HG02884 (cell line): ENCODE measurements around the gene HS6ST1.
"Not testable (repeated sequence)": the region's sequence is repeated elsewhere in the genome, so short reads cannot be mapped to it uniquely, and the experiment has no call there.

Source experiments
- ATAC-seq: cut with Tn5 transposase; IDR thresholded peaks from one replicate; pipeline ENCODE4 v1.9.1; 2021; ENCODE audit warnings: mild to moderate bottlenecking, moderate library complexity; ENCODE audit not compliant: unreplicated experiment

HS6ST1 gene

GRCh38 chr2:128322715-128323554 is 4.3 kb upstream of the HS6ST1 start:
- ATAC-seq: no peak

GRCh38 chr2:128321784-128322714 is 3.4 kb upstream of the HS6ST1 start:
- ATAC-seq: peak; percentile 45

- no peak for ATAC-seq
Measured at GRCh38 chr2:128320906-128321771, 2.5 kb upstream of the HS6ST1 start.

- no peak for ATAC-seq
Measured at GRCh38 chr2:128320192-128320905, 1.7 kb upstream of the HS6ST1 start.

GRCh38 chr2:128319631-128320191 is 1.0 kb upstream of the HS6ST1 start:
- no peak for ATAC-seq

- ATAC-seq: peak; percentile 8
Measured at GRCh38 chr2:128318245-128318644, 423 bp downstream of the HS6ST1 start.

GRCh38 chr2:128317899-128318225 is 806 bp downstream of the HS6ST1 start:
- not testable (repeated sequence) for ATAC-seq

- ATAC-seq: peak; percentile 41
Measured at GRCh38 chr2:128317181-128317898, 1.3 kb downstream of the HS6ST1 start.

GRCh38 chr2:128316777-128317180 is 1.9 kb downstream of the HS6ST1 start:
- ATAC-seq: no peak

GRCh38 chr2:128315829-128316776 is 2.6 kb downstream of the HS6ST1 start:
- no peak for ATAC-seq

GRCh38 chr2:128315122-128315828 is 3.4 kb downstream of the HS6ST1 start:
- ATAC-seq: no peak

- ATAC-seq: no peak
Measured at GRCh38 chr2:128314348-128315121, 4.1 kb downstream of the HS6ST1 start.

- no peak for ATAC-seq
Measured at GRCh38 chr2:128313931-128314347, 4.7 kb downstream of the HS6ST1 start.

GRCh38 chr2:128313091-128313836 is 5.4 kb downstream of the HS6ST1 start:
- ATAC-seq: no peak

- no peak for ATAC-seq
Measured at GRCh38 chr2:128312411-128312810, 6.3 kb downstream of the HS6ST1 start.

GRCh38 chr2:128311755-128312341 is 6.8 kb downstream of the HS6ST1 start:
- no peak for ATAC-seq
